ENCODE measurements around the gene ANKS1B.

- TF ChIP-seq CTCF (IDR thresholded peaks at IDR 0.05) (no peak), POLR2A (IDR thresholded peaks at IDR 0.05) (no peak)
Measured at GRCh38 chr12:99926511-99927169, 58.1 kb downstream of the ANKS1B start.
